ENCODE results near the gene APC. TPM values are rescaled to one million over a fixed set of nuclear protein-coding genes. Genes with fewer than 3 reads are reported as not detected.

Gene APC
- total and polyA plus RNA-seq, 10 of the 15 experiments (the other 5 are each of a cell fraction or from before 2014, with no cell fraction given), result 3.2 to 23.3 (median 13.8) TPM

- ChIA-PET SMC1A (ENCODE audit: uncharacterized antibody, unreplicated experiment) (interaction anchor here (0.8 to 7.2 kb wide), 23 partner anchors 11 to 266 kb away, joined by 3 to 147 read pairs (median 8); partner anchors contain the start of gene DCP2), RAD21 (ENCODE audit: unreplicated experiment) (interaction anchor here (1.7 to 4.8 kb wide), 11 partner anchors 8 to 266 kb away, joined by 6 to 57 read pairs (median 10); no protein-coding TSS in a partner anchor), POLR2A (interaction anchor here (1.4 kb wide), 1 partner anchor 205 kb away, joined by 3 read pairs; no protein-coding TSS in a partner anchor), CTCF (interaction anchor here (0.6 to 6.4 kb wide), 32 partner anchors 8 to 846 kb away, joined by 3 to 216 read pairs (median 8); partner anchors contain the start of gene APC)
- Histone ChIP-seq H2AFZ (ENCODE audit: control insufficient read depth, low read depth, low read length) (no peak overlapping the region), H3K4me2 (ENCODE audit: control insufficient read depth, insufficient read depth) (no peak overlapping the region), H3K27ac (ENCODE audit: control insufficient read depth, insufficient read depth) (no peak overlapping the region), H4K20me1 (ENCODE audit: control insufficient read depth, insufficient read depth) (no peaks in the 10 kb centered on the region), H3K4me3 (no peak overlapping the region), H3K27me3 (replicated peaks in 1 of 2; ENCODE audit: control insufficient read depth in 2 of 2, insufficient read depth in 2 of 2, low read length in 1 of 2) (no peaks in the 10 kb centered on the region), H3K9me3 (replicated peaks; ENCODE audit: control insufficient read depth, insufficient read depth, low read length) (no peaks in the 10 kb centered on the region), H3K36me3 (ENCODE audit: control insufficient read depth in 2 of 2, insufficient read depth in 2 of 2, low read length in 1 of 2) (no peaks in the 10 kb centered on the region), H3K9ac (ENCODE audit: control insufficient read depth, insufficient read depth, low read length) (no peak overlapping the region), H3K79me2 (ENCODE audit: control insufficient read depth, insufficient read depth, low read length) (no peaks in the 10 kb centered on the region), H3K4me1 (ENCODE audit: control insufficient read depth, insufficient read depth, low read length) (no peaks in the 10 kb centered on the region)
- intact Hi-C loops (cut with micrococcal nuclease; ENCODE audit: unreplicated experiment) (loop anchor here (5.0 to 10.0 kb wide), 3 partner anchors 51 to 584 kb away; no protein-coding TSS in a partner anchor), in situ Hi-C loops (cut with MboI) (loop anchor here (5.0 kb wide), 1 partner anchor 206 kb away; no protein-coding TSS in a partner anchor)
- FAIRE-seq (no peak), ATAC-seq (no peak), DNase-seq (ENCODE audit: low read depth, low spot score) (no peak)
- WGBS (ENCODE audit: insufficient coverage, insufficient replicate concordance, low lambda C conversion rate, missing lambda C conversion rate), result 90% methylated on average over 7 of the region's 7 CpGs
- TF ChIP-seq ZNF207 (IDR thresholded peaks at IDR 0.05; ENCODE audit: borderline replicate concordance), result no peak
- no peak for TF ChIP-seq WRNIP1 (IDR thresholded peaks at IDR 0.05; ENCODE audit: borderline replicate concordance, low read depth, low read length)
- TF ChIP-seq PAX5 (IDR thresholded peaks at IDR 0.05; ENCODE audit: borderline replicate concordance, low read depth, low read length), result no peak
- TF ChIP-seq ATF2 (IDR thresholded peaks at IDR 0.05; ENCODE audit: low read length), result no peak
- TF ChIP-seq TAF1 (IDR thresholded peaks at IDR 0.05; ENCODE audit: borderline replicate concordance, low read depth, low read length), result no peak
- TF ChIP-seq HDAC2 (IDR thresholded peaks at IDR 0.05), result no peak
- no peak for TF ChIP-seq ATF3 (IDR thresholded peaks at IDR 0.05; ENCODE audit: borderline replicate concordance, extremely low read depth, low read depth, low read length)
- no peak for TF ChIP-seq MAX (IDR thresholded peaks at IDR 0.05; ENCODE audit: low read depth, low read length)
- TF ChIP-seq NRF1 (conservative IDR thresholded peaks at IDR 0.05; ENCODE audit: low read depth, low read length), result no peak
- no peak for TF ChIP-seq NBN (IDR thresholded peaks at IDR 0.05)
- BruUV-seq (replicated peaks), result no TSS peak
Observed at GRCh38 chr5:112758676-112759075, 21.0 kb downstream of the APC start.

Data from GM12878 (cell line).